M059J (cell line): ENCODE measurements around the gene TMEM203. TPM values are rescaled to one million over a fixed set of nuclear protein-coding genes. Genes with fewer than 3 reads are reported as not detected.

Source experiments
- total RNA-seq: library from RNA; depleted of rRNA; stranded (reverse); fragments of >200 nt; shearing (Covaris generic); gene quantifications from 2 replicates; pipeline ENCODE4 v1.2.3, GENCODE V29; 2014; rRNA removed

Gene TMEM203
- total RNA-seq, 1 experiment from 2014 or later = 68.9 TPM

Other genes with a start within 250 kb of the TMEM203 start
- not detected in 2 replicates for gene PTGDS, start 228.1 kb downstream of the TMEM203 start, total RNA-seq
- gene LCNL1, start 222.7 kb downstream of the TMEM203 start, total RNA-seq = not detected in 2 replicates
- gene PAXX, start 213.2 kb downstream of the TMEM203 start, total RNA-seq = 53.1 and 59.0 TPM in 2 replicates
- gene CLIC3, start 209.1 kb downstream of the TMEM203 start, total RNA-seq = 11.0 and 18.9 TPM in 2 replicates
- gene ABCA2, start 177.4 kb downstream of the TMEM203 start, total RNA-seq = 9.2 and 10.2 TPM in 2 replicates
- not detected in 2 replicates for gene FUT7, start 173.6 kb downstream of the TMEM203 start, total RNA-seq
- 8.2 and 10.7 TPM in 2 replicates for gene NPDC1, start 159.5 kb downstream of the TMEM203 start, total RNA-seq
- gene ENTPD2, start 151.6 kb downstream of the TMEM203 start, total RNA-seq = not detected in 2 replicates
- 11.8 and 28.5 TPM in 2 replicates for gene SAPCD2, start 135.1 kb downstream of the TMEM203 start, total RNA-seq
- 6.7 and 12.9 TPM in 2 replicates for gene UAP1L1, start 128.1 kb downstream of the TMEM203 start, total RNA-seq
- gene MAN1B1, start 118.7 kb downstream of the TMEM203 start, total RNA-seq = 86.8 and 145 TPM in 2 replicates
- gene DPP7, start 90.9 kb downstream of the TMEM203 start, total RNA-seq = 26.8 and 30.0 TPM in 2 replicates
- gene GRIN1, start 66.5 kb downstream of the TMEM203 start, total RNA-seq = not detected in 2 replicates
- not detected in 2 replicates for gene LRRC26, start 35.6 kb downstream of the TMEM203 start, total RNA-seq
- gene TMEM210, start 33.6 kb downstream of the TMEM203 start, total RNA-seq = not detected in 2 replicates
- gene ANAPC2, start 17.1 kb downstream of the TMEM203 start, total RNA-seq = 8.6 and 17.6 TPM in 2 replicates
- 99.7 and 110 TPM in 2 replicates for gene SSNA1, start 17.0 kb downstream of the TMEM203 start, total RNA-seq
- gene TPRN, start 4.9 kb downstream of the TMEM203 start, total RNA-seq = 4.5 and 8.5 TPM in 2 replicates
- 14.9 and 17.6 TPM in 2 replicates for gene NDOR1, start 52 bp upstream of the TMEM203 start, total RNA-seq
- 0.39 TPM in 1 of 2 replicates, not detected in the other for gene RNF208, start 16.6 kb upstream of the TMEM203 start, total RNA-seq
- gene CYSRT1, start 19.5 kb upstream of the TMEM203 start, total RNA-seq = 0.44 and 1.0 TPM in 2 replicates
- gene RNF224, start 21.9 kb upstream of the TMEM203 start, total RNA-seq = not detected in 2 replicates
- 0.10 TPM in 1 of 2 replicates, not detected in the other for gene SLC34A3, start 25.3 kb upstream of the TMEM203 start, total RNA-seq
- 273 and 381 TPM in 2 replicates for gene TUBB4B, start 35.6 kb upstream of the TMEM203 start, total RNA-seq
- not detected in 2 replicates for gene STPG3, start 45.6 kb upstream of the TMEM203 start, total RNA-seq
- gene NELFB, start 49.7 kb upstream of the TMEM203 start, total RNA-seq = 41.8 and 73.9 TPM in 2 replicates
- gene TOR4A, start 72.1 kb upstream of the TMEM203 start, total RNA-seq = 1.7 TPM in 2 replicates
- not detected in 2 replicates for gene NRARP, start 96.6 kb upstream of the TMEM203 start, total RNA-seq
- gene EXD3, start 217.5 kb upstream of the TMEM203 start, total RNA-seq = 1.6 and 2.7 TPM in 2 replicates
- gene NOXA1, start 217.7 kb upstream of the TMEM203 start, total RNA-seq = not detected in 2 replicates
- not detected in 2 replicates for gene ENTPD8, start 235.7 kb upstream of the TMEM203 start, total RNA-seq